Skeletal muscle cell (primary cell): Measurements from ENCODE around the gene HDAC5.
"Not testable (repeated sequence)": the region's sequence is repeated elsewhere in the genome, so short reads cannot be mapped to it uniquely, and the experiment has no call there.

Experiments
- DNase-seq: peaks from one replicate; pipeline ENCODE4 v3.0.0-alpha.2; 2010; ENCODE audit warnings: low read depth
- H3K4me3 ChIP-seq: 2 replicates; pipeline ENCODE4 v1.5.1; 2011; ENCODE audit warnings: low read depth, mild to moderate bottlenecking, control low read depth, low read length, moderate library complexity

HDAC5 gene

GRCh38 chr17:44113868-44114840 is 9.3 kb downstream of the HDAC5 start:
- no peak overlapping the region for H3K4me3 ChIP-seq
- DNase-seq = no peak

- no peak overlapping the region for H3K4me3 ChIP-seq
- DNase-seq = no peak
These were observed 10.1 kb downstream of the HDAC5 start for GRCh38 chr17:44113382-44113781.

GRCh38 chr17:44112284-44113280 is 10.9 kb downstream of the HDAC5 start:
- no peak for DNase-seq
- H3K4me3 ChIP-seq = no peak overlapping the region

GRCh38 chr17:44111777-44112176 is 11.7 kb downstream of the HDAC5 start:
- H3K4me3 ChIP-seq = no peak overlapping the region
- DNase-seq = no peak

- peak overlapping the region; percentile 36 for H3K4me3 ChIP-seq
- peak; percentile 76 for DNase-seq
These were observed 12.4 kb downstream of the HDAC5 start for GRCh38 chr17:44110823-44111633.

GRCh38 chr17:44110011-44110686 is 13.3 kb downstream of the HDAC5 start:
- H3K4me3 ChIP-seq = peak overlapping the region; percentile 36
- no peak for DNase-seq

GRCh38 chr17:44109312-44109630 is 14.2 kb downstream of the HDAC5 start:
- no peak overlapping the region for H3K4me3 ChIP-seq
- no peak for DNase-seq

- peak; percentile 86 for DNase-seq
- no peak overlapping the region for H3K4me3 ChIP-seq
These were observed 14.8 kb downstream of the HDAC5 start for GRCh38 chr17:44108440-44109311.

GRCh38 chr17:44106801-44107200 is 16.6 kb downstream of the HDAC5 start:
- H3K4me3 ChIP-seq = no peak overlapping the region
- no peak for DNase-seq

- H3K4me3 ChIP-seq = no peak overlapping the region
- DNase-seq = no peak
These were observed 17.5 kb downstream of the HDAC5 start for GRCh38 chr17:44105941-44106340.

- no peak for DNase-seq
- H3K4me3 ChIP-seq = no peak overlapping the region
These were observed 18.0 kb downstream of the HDAC5 start for GRCh38 chr17:44105483-44105882.

- no peak for DNase-seq
These were observed 20.4 kb downstream of the HDAC5 start for GRCh38 chr17:44102849-44103622.

GRCh38 chr17:44101858-44102257 is 21.6 kb downstream of the HDAC5 start:
- DNase-seq, H3K4me3 ChIP-seq: not testable (repeated sequence)

More at GRCh38 chr17:44102849-44103622, 20.4 kb downstream of the HDAC5 start:
- H3K4me3 ChIP-seq = no peak overlapping the region

- DNase-seq = peak; percentile 61
- no peak overlapping the region for H3K4me3 ChIP-seq
These were observed 26.1 kb downstream of the HDAC5 start for GRCh38 chr17:44097110-44097958.

GRCh38 chr17:44095647-44096496 is 27.6 kb downstream of the HDAC5 start:
- peak overlapping the region; percentile 30 for H3K4me3 ChIP-seq
- DNase-seq = peak; percentile 86

- peak overlapping the region; percentile 30 for H3K4me3 ChIP-seq
- no peak for DNase-seq
These were observed 28.1 kb downstream of the HDAC5 start for GRCh38 chr17:44095388-44095646.
